ENCODE measurements around the gene ZNF536. TPM values are rescaled to one million over a fixed set of nuclear protein-coding genes. Genes with fewer than 3 reads are reported as not detected.

Gene ZNF536
- total and polyA plus RNA-seq, 2 of the 4 experiments (the other 2 are of a cell fraction), result not detected

DNA sequence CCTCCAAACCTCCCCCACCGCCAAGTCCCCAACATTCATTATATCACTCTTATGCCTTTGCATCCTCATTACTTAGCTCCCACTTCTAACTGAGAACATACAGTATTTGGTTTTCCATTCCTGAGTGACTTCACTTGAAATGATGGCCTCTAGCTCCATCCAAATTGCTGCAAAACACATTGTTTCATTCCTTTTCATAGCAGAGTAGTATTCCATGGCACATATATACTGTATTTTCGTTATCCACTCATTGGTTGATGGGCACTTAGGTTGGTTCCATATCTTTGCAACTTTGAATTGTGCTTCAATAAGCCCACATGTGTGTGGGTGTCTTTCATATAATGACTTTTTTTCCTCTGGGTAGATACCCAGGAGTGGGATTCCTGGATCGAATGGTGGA is 233.1 kb downstream of the ZNF536 start:
- in situ Hi-C loops (cut with MboI; ENCODE audit: low sequenced_read_pairs), result no loop called here
- H3K79me1 ChIP-seq (ENCODE audit: low read depth in 1 of 2, low read length in 2 of 2), result no peaks in the 10 kb centered on the region
- no peak overlapping the region for H2AK5ac ChIP-seq (ENCODE audit: low read depth, low read length)

More for the DNA sequence above, 233.1 kb downstream of the ZNF536 start:
- no peak overlapping the region for H3K27ac ChIP-seq (ENCODE audit: insufficient read depth, low read length)
- no peak overlapping the region for H3K4me3 ChIP-seq (ENCODE audit: insufficient read depth, low read depth, low read length)
- no peak overlapping the region for H3K4ac ChIP-seq (ENCODE audit: low read depth, low read length)
- no peaks in the 10 kb centered on the region for H3K4me1 ChIP-seq (ENCODE audit: control insufficient read depth, insufficient read depth, low read length)
- no peak overlapping the region for H3K14ac ChIP-seq (replicated peaks; ENCODE audit: low read depth, low read length)
- no peak overlapping the region for H3K56ac ChIP-seq (ENCODE audit: extremely low read depth, insufficient read depth, low read length)
- CTCF ChIA-PET, result no interaction called here
- H3K4me2 ChIP-seq (ENCODE audit: low read depth, low read length), result no peak overlapping the region
- TF ChIP-seq CHD1 (IDR thresholded peaks at IDR 0.05; ENCODE audit: low read depth, low read length) (no peak), CEBPB (IDR thresholded peaks at IDR 0.05; ENCODE audit: low read depth, low read length) (no peak), FOS (IDR thresholded peaks at IDR 0.05; ENCODE audit: low read depth, low read length) (no peak), MAFK (IDR thresholded peaks at IDR 0.05; ENCODE audit: low read depth, low read length) (no peak), BHLHE40 (IDR thresholded peaks at IDR 0.05; ENCODE audit: low read depth, low read length) (no peak), NFE2L2 (IDR thresholded peaks at IDR 0.05; ENCODE audit: low read depth, low read length) (no peak), RAD21 (IDR thresholded peaks at IDR 0.05; ENCODE audit: low read length) (no peak), RCOR1 (IDR thresholded peaks at IDR 0.05; ENCODE audit: insufficient replicate concordance, low read length) (no peak), MAZ (IDR thresholded peaks at IDR 0.05; ENCODE audit: borderline replicate concordance, low read depth, low read length) (no peak), RFX5 (IDR thresholded peaks at IDR 0.05; ENCODE audit: low read depth, low read length) (no peak), MXI1 (IDR thresholded peaks at IDR 0.05; ENCODE audit: borderline replicate concordance, low read depth, low read length) (no peak), SMC3 (IDR thresholded peaks at IDR 0.05; ENCODE audit: low read depth, low read length) (no peak), POLR2A (IDR thresholded peaks at IDR 0.05; ENCODE audit: low read depth, low read length) (no peak)
- TF ChIP-seq, protein P1, sequence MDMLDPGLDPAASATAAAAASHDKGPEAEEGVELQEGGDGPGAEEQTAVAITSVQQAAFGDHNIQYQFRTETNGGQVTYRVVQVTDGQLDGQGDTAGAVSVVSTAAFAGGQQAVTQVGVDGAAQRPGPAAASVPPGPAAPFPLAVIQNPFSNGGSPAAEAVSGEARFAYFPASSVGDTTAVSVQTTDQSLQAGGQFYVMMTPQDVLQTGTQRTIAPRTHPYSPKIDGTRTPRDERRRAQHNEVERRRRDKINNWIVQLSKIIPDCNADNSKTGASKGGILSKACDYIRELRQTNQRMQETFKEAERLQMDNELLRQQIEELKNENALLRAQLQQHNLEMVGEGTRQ (IDR thresholded peaks at IDR 0.05; ENCODE audit: low read depth, low read length), result no peak
- TF ChIP-seq, protein P2, sequence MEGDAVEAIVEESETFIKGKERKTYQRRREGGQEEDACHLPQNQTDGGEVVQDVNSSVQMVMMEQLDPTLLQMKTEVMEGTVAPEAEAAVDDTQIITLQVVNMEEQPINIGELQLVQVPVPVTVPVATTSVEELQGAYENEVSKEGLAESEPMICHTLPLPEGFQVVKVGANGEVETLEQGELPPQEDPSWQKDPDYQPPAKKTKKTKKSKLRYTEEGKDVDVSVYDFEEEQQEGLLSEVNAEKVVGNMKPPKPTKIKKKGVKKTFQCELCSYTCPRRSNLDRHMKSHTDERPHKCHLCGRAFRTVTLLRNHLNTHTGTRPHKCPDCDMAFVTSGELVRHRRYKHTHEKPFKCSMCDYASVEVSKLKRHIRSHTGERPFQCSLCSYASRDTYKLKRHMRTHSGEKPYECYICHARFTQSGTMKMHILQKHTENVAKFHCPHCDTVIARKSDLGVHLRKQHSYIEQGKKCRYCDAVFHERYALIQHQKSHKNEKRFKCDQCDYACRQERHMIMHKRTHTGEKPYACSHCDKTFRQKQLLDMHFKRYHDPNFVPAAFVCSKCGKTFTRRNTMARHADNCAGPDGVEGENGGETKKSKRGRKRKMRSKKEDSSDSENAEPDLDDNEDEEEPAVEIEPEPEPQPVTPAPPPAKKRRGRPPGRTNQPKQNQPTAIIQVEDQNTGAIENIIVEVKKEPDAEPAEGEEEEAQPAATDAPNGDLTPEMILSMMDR (conservative IDR thresholded peaks at IDR 0.05; ENCODE audit: low read depth, low read length), result no peak
- TF ChIP-seq, protein P3, sequence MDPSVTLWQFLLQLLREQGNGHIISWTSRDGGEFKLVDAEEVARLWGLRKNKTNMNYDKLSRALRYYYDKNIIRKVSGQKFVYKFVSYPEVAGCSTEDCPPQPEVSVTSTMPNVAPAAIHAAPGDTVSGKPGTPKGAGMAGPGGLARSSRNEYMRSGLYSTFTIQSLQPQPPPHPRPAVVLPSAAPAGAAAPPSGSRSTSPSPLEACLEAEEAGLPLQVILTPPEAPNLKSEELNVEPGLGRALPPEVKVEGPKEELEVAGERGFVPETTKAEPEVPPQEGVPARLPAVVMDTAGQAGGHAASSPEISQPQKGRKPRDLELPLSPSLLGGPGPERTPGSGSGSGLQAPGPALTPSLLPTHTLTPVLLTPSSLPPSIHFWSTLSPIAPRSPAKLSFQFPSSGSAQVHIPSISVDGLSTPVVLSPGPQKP (IDR thresholded peaks at IDR 0.05; ENCODE audit: borderline replicate concordance, low read depth, low read length), result no peak
- H2BK20ac ChIP-seq (ENCODE audit: low read depth, low read length), result no peak overlapping the region
- H3K18ac ChIP-seq (ENCODE audit: low read depth, low read length), result no peak overlapping the region
- H4K5ac ChIP-seq (ENCODE audit: low read depth, low read length), result no peak overlapping the region
- no peak overlapping the region for H2BK5ac ChIP-seq (ENCODE audit: low read depth, low read length, poor library complexity, severe bottlenecking)
- H2AFZ ChIP-seq (replicated peaks; ENCODE audit: low read length, poor library complexity), result no peak overlapping the region
- no peak overlapping the region for H2AK9ac ChIP-seq (replicated peaks; ENCODE audit: low read depth, low read length, poor library complexity)
- intact Hi-C loops (cut with micrococcal nuclease) (no loop called here), dilution Hi-C loops (cut with HindIII; ENCODE audit: low sequenced_read_pairs, unreplicated experiment) (no loop called here)
- no peak overlapping the region for H2BK15ac ChIP-seq (ENCODE audit: low read depth, low read length)
- DNase-seq (no peak), ATAC-seq (ENCODE audit: low read depth) (no peak)
- no peaks in the 10 kb centered on the region for H4K20me1 ChIP-seq (ENCODE audit: insufficient read depth, low read length)
- H3K9ac ChIP-seq (ENCODE audit: low read depth, low read length), result no peak overlapping the region
- H3K23ac ChIP-seq (ENCODE audit: low read depth, low read length), result no peak overlapping the region
- H2BK120ac ChIP-seq (ENCODE audit: low read depth, low read length), result no peak overlapping the region
- no peak overlapping the region for H4K8ac ChIP-seq (ENCODE audit: low read depth in 2 of 2, low read length in 2 of 2)
- POLR2A ChIA-PET (ENCODE audit: unreplicated experiment), result no interaction called here
- WGBS, 2 experiments (ENCODE audit: extremely low coverage in 2 of 2, insufficient read length in 1 of 2), result 60% methylated on average over 1 of the region's 3 CpGs; no CpG with 5 or more reads in 1 of the 2 experiments
- peaks cover 22% of the 10 kb centered on the region for H3K9me3 ChIP-seq (ENCODE audit: control insufficient read depth, insufficient read depth, low read length)
- no peak overlapping the region for H4K91ac ChIP-seq (ENCODE audit: insufficient read depth, low read depth, low read length)
- H3K36me3 ChIP-seq (ENCODE audit: control insufficient read depth, insufficient read depth, low read length), result no peaks in the 10 kb centered on the region
- BruUV-seq (replicated peaks), result no TSS peak
- no peaks in the 10 kb centered on the region for H3K9me1 ChIP-seq (ENCODE audit: insufficient read depth, low read length)
- H3K27me3 ChIP-seq (ENCODE audit: control insufficient read depth, insufficient read depth, low read length), result no peaks in the 10 kb centered on the region

Measured in IMR-90 (cell line).